HG03196 (cell line): ENCODE measurements around the gene RBFOX1.

Experiments
- ATAC-seq: cut with Tn5 transposase; IDR thresholded peaks from one replicate; pipeline ENCODE4 v1.9.1; 2021; ENCODE audit not compliant: unreplicated experiment

RBFOX1 gene

DNA sequence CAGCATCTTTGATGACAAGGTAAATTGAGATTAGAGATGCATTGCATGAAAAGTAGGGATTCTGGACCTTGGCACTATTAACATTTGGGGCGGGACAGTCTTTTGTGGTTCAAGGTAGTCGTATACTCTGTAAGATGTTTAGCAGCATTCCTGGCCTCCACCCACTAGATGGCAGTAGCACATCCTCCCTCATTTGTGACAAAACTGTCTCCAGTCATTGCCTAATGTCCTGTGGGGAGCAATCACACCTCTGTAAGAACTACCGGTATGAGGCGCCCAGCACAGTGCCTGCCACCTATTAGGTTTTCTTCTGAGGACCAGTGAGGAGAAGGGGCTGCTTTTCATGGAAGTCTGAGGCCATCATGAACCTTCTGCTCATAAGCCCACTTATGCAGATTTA lies 180.8 kb downstream of the RBFOX1 start:
- no peak for ATAC-seq

DNA sequence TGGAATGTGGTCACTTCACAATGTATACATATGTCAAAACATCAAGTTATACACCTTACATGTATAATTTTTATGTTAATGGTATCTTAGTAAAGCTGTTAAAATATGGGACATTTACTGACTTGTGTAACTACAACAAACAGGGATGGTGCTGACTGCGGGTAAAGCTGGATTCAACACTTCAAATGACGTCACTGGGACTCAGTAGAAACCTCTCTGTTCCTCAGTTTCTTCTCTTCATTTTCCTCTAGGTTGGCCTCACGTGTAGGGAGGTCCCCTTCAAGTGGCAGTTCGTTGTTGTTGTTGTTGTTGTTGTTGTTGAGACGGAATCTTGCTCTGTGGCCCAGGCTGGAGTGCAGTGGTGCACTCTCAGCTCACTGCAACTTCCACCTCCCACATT lies 182.9 kb downstream of the RBFOX1 start:
- no peak for ATAC-seq

DNA sequence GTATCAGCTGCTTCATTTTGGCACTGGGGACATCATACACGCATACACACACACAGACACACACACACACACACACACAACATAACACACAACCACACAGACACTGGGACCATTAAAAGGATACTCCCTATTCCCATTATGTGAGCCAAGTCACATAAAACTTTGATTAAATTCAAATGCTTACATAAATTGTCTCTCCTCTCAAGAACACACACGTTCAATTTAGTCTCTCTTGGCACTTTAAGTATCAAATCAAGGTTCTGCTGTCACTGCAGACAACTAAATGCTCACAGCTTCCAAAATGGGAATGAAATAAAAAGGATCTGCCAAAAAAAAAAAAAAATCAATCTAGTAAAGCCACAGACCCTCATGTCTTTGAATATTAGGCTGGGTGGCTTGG lies 184.9 kb downstream of the RBFOX1 start:
- ATAC-seq: no peak

DNA sequence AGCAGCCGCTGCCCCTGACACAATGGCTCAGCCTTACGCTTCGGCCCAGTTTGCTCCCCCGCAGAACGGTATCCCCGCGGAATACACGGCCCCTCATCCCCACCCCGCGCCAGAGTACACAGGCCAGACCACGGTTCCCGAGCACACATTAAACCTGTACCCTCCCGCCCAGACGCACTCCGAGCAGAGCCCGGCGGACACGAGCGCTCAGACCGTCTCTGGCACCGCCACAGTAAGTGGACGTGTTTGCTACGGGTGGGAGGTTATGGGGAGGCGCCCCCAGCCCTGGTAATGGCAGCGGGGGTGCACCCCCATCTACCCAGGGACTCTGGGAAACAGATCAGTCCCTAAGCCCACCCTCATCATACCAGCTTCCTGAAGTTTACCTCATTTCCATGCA lies 185.5 kb downstream of the RBFOX1 start:
- no peak for ATAC-seq

DNA sequence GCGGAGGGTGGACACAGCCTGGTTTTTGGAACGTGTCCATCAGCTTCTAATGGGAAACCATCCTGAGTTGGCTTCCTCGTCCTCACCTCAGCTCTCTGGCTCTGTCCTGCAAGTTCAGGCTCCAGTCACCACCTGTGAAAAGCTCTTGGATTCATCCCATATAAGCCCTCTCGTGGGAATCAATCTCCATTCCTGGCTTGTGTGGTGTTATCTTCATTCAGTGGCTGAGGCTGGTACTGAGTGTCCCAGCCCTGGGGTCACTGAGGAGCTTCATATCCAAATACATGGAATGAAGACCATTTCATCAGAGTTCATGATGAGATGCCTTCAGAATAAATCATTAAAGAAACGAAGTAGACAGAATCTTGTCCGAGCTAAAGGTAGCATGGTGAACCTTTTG lies 189.2 kb downstream of the RBFOX1 start:
- ATAC-seq: no peak

DNA sequence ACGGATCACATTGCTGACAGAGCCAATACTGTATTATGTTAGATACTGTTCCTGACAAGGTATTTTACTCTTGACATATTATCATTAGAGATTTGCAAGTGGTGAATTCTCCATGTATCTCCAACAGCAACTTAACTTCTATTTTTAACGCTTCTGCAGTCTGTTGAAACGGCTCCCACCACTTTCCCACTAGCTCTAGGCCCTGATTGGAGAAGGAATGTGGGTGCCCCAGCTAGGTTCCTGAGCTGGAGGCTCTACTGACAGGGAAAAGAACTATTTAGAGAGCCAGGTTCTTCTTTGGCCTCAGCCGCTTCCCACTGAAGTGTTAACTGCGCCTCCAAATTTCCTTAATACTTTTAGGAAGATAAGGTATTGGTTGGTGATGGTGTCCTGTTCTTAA lies 191.8 kb downstream of the RBFOX1 start:
- ATAC-seq: no peak

DNA sequence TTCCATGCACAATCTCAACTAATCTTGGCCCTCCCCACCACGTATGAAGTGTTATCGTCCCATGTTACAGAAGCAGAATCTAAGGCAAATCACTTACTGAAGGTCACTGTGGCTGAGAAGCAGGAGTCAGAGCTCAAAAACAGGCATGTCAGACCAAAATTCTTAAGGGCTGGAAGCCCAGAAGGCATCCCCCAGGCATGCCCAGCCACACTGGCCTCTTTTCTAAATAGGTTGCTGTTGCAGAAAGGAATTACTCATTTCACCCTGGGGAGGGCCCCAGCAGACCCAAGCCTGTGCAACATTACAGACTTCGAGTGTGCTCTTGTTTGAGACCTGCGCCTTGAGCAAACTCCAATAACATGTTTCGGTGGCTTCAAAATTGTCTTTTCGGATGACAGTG lies 194.1 kb downstream of the RBFOX1 start:
- no peak for ATAC-seq

DNA sequence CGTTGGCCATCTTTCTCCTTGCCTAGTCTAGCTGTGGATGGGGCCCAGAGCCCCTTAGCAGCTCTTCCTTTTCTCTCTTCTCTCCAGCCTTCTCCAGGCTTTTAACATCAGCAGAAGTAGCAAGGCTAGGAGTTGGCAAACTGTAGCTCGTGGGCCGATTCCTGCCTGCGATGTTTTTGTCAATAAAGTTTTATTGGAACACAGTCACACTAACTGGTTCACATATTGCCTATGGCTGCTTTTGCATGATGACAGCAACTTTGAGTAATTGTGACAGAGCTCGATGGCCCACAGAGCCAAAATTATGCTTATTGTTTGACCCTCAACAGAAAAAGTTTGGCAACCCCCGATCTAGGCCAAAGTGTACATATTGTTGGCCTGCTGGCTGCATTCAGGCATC lies 199.9 kb downstream of the RBFOX1 start:
- ATAC-seq: no peak

DNA sequence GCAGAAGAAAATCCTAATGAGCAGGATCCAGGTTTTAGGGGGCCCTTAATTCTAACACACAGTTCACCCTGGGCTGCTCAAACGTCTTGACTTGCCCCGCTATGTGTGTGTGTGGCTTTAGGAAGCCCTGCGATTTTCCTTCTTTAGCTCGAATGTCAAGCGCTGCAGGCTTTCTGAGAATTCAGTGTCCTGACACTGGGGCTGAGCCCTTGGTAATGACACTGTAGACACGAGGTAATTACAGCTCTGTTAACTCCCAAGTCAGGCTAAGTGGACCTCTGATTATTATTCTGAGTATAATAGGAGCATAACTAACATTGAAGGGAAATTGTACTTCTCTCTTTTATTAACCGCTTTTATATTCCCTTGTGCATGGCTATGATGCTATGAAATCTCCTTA lies 202.1 kb downstream of the RBFOX1 start:
- ATAC-seq: no peak

DNA sequence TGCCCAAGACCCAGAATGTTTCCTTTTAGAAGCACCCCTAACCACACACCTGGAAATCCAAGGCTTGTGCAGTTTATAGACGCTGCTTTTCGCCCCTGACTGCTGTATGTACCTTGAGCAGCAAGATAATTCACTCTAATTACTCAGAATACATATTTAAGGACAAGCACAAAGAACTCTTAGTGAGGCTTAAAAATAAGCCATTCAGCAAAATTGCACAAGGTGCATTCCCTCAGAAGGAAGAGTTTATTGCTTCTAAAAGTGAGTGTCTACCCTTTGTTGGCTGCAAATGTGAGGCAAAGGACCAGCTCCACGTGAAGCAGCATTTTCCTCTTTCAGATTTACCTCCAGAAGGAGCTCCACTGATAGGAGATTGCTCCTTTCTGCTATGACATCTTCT lies 208.4 kb downstream of the RBFOX1 start:
- no peak for ATAC-seq

DNA sequence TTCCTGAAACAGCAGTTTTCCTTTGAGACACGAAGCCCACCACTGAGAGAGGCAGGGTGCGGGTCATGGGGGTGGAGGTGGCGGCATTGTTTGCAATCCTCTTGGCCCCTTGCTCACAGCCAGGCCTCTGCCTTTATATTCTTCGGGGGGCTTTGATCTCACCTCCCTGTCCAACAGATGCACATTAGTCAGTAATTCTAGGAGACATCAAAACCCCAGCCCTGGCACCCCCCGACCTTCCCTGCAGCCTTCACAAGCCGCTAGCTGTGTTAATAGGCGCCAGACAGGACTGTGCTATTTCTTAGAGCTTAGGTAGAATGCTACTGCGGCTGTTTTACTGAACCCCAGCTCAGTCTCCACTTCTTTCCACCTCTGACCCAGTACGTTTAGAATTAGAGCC lies 212.6 kb downstream of the RBFOX1 start:
- no peak for ATAC-seq

DNA sequence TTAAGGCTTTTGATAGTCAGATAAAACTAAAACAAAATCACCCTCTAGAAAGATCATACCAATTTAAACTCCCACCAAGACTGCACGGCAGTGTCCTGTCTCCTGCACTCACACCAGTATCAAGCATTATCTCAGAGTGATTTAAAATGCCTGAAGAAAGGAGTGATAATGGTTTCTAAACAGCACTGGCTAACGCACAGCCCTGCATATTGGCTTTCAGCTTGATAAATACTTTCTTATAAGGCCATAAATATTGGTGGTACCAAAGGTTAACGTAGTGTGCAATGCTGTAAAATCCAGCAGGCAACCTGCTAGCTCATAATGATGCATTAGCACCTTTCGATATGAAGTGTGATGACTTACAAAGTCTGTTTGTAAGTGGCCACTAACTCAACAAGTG lies 214.3 kb downstream of the RBFOX1 start:
- ATAC-seq: no peak

DNA sequence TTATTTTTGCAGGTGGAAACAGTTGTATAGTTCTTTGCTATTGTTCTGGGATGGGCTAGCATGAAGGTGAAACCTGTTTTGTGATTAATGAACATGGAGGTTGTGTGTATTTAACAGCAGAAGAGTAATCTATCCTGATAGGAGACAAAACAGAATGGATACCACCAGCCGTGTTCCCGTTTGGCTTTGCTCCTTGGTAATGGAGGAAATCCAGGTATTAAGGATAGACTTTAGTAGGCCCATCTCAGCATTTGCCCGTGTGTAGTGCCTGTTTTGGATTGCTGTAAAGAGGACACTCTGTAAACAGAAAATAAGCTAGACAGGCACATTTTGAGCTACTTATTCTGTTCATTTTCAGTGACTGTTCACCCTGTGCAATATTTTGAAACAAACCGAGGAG lies 215.1 kb downstream of the RBFOX1 start:
- ATAC-seq: no peak

DNA sequence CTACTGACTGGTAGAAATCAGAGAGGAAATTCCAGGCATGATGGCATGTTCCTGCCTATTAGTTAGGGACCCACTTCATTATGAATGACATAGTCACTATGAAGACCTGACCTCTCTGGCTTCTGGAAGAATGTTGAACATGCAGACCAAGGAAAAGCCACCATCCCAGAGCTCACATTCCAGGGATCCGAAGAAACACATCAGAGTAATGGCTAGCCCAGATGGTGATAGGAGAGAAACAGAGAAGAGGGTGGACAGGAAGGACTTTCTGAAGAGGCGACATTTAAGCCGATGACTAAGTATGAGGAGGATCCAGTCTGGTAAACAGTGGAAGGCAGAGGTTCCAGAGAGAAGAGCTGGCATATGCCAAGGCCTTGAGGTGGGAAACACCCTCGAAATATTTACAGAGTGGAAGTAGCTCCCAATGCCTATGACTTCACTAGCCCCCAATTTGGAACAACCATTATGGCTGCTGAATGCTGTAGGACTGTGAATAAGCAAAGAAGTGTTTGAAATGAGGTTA lies 216.2 kb downstream of the RBFOX1 start:
- no peak for ATAC-seq

DNA sequence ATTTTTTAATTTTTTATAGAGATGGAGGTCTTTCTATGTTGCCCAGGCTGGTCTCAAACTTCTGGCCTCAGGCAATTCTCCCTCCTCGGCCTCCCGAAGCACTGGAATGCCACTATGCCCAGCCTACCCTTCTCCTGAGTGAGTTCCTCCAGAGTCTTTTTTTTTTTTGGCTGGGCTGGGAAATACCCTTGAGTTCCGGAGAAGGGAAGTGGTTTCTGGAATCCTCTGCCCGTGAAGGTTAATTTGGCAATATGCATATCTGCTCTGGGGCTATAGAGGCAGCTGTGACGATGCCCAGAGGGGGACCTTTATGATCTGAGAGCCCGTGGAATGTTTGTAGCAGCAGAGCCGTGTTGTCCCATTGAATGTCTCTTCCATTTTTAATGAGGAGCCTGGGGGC lies 217.5 kb downstream of the RBFOX1 start:
- ATAC-seq: no peak

DNA sequence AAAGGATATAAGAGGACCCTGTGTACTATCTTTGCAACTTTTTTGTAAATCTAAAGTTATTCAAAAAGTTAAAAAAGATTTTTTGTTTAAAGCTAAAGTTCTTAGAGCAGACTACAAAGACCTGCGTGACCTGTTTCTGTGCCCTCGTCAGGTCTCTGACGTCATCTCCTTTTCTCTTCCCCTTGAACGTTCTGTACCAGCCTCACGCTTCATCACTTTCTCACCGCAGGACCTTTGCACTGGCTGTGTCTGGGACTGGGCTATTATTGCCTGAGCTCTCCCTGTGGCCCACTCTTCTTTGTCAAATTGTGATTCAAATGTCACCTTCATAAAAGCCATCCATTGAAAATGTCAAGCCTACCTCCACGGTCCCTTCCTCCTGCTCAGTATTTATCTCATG lies 222.8 kb downstream of the RBFOX1 start:
- no peak for ATAC-seq

DNA sequence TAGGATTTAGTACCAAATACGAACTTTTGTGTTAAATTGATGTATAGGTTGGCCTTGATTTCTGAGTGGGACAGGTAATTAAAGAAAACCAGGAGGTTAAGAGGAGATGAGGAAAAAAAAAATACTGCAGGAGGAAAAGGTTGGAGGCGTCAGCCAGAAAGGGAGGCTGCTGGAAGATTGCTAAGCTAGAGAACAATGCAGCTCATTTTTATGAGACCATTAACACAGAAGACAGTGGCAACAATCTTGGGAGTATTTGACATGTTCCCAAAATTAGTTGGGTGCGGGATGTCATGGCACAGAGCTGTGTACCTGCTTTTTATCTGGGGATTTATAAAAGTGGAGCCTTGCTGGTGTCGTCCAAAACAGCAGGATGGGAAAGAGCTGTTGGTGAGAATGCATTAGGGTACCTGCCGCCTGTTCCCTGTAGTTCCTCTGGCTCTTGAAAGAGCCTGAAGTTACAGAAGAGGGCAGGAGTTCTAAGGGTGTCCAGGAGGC lies 229.3 kb downstream of the RBFOX1 start:
- ATAC-seq: no peak

DNA sequence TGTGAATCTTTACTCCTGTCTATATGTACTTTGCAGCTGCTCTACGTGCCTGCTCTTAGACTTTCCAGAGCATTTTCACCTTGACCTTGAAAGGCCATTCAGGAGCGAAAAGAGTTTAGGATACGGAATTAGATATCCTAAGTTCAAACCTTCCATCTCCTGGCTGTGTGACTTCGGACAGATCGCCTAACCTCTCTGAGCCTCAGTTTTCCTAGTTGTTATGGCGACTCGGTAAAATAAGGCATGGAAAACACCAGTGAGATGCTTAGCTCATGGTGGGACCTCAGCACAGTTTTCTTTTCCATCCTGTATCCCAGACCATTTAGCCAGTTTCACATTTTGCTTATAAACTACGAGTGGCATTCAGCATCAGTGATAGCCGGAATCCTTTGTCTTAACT lies 233.7 kb downstream of the RBFOX1 start:
- ATAC-seq: no peak

DNA sequence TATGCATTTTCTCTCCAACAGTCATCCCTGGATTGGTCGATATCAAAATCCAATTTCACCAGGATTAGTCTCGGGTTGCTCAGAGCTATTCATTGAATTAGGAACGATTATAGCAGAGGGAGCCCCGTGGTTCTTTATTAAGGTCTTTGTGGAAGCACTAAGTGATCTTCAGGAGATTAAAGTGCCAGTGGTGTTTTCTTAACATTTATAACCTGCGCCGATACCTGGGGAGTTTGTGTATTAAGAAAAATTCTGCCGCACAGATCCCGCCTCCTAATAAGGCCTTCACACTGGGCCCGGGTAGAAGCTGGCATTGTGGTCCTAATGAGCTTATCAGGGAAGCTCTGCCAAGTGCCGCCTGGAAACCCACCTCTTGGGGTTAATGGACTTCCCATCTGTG lies 238.7 kb downstream of the RBFOX1 start:
- ATAC-seq: no peak

DNA sequence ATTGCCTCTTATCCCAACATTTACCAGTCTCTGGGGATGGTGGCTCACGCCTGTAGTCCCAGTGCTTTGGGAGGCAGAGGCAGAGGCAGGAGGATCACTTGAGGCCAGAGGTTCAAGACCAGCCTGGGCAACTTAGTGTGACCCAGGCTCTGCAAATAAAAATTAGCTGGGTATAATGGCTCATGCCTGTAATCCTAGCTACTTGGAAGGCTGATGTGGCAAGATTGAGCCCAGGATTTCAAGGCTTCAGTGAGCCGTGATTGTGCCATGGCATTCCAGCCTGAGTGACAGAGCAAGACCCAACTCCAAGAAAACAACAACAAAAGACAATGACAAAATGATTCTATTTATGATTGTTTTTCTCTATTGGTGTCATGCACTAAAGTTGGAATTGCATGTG lies 244.9 kb downstream of the RBFOX1 start:
- ATAC-seq: no peak

DNA sequence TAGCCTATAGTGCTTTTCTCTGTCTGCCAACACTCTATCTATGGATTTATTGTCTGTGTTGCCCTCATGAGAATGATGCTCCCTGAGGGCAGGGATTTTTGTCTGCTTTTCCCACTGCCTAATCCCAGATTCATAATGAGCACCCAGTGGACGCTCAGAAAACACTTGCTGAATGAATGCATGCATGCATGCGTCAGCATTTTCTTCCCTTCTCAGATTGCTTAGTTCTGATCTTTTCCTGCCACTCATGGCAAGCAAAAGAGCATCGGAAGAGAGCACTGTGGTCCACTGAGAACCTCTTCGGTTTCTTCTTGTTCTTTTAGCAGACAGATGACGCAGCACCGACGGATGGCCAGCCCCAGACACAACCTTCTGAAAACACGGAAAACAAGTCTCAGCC lies 246.8 kb downstream of the RBFOX1 start:
- ATAC-seq: no peak

DNA sequence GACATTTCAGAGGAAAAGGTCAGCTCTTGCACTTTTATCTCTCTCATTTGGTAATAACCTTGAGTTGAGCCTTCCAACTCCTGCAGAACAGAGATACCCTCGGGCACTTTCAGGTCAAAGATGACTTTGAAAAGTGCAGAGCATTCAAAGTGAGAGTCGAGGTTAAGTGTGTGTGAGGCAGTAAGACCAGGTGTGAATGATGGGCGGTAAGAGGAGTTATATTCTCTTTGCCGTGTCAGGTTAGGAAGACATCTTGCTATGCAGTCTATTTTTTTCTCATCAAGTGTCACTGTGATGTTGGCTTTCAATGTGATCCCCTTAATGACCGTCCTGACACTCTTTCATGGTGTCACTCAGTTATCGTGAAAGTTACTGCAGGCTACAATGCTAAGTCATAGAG lies 248.5 kb downstream of the RBFOX1 start:
- ATAC-seq: no peak

DNA sequence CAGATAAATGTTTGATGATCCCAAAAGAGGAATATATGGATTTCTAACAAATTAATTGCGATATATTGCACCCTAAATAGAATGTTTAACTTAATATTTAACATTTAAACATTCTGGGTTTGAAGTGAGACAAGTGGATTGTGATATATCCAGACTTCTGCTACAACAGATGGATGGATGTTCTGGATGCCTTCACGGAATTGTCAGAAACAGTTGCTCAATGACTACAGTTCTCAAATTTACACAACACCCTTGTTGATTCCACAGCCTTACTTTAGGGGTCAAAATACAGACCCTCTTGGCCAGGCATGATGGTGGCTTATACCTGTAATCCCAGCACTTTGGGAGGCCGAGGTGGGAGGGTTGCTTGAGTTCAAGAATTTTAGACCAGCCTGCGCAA lies 250.8 kb downstream of the RBFOX1 start:
- ATAC-seq: no peak

DNA sequence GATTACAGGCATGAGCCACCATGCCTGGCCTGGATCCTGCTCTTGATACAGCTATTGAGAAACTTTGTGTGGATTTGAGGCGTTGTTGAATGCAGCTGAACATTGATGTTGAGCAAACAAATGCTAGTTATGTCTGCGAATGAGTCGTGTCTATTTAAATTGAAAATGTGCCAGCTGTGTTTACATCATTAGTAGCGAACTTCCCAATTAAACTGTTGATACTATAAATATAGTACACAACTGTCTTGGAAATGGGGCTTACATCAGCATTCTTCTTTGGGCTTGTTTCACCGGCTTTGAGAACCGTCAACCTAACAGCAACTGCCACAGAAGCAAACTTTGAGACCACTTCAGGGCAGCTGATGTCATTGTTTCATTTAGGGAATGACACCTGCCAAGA lies 251.9 kb downstream of the RBFOX1 start:
- ATAC-seq: no peak
